ENCODE results near the gene RCCD1. TPM values are rescaled to one million over a fixed set of nuclear protein-coding genes. Genes with fewer than 3 reads are reported as not detected.

Gene RCCD1
- 30.9 and 41.7 TPM in 2 replicates for total RNA-seq (2014; rRNA removed; shearing (Covaris generic))

GRCh38 chr15:90954712-90955623, at the start of gene RCCD1:
Gene RCCD1 (plus strand): TSS chr15:90954884. CDS start chr15:90956735, 1,851 bp downstream.

GRCh38 chr15:90931828-90932659, 22.6 kb upstream of the RCCD1 start, which contains the start of gene HDDC3:
Gene HDDC3 (minus strand): TSS chr15:90932549. CDS start chr15:90932540, 9 bp downstream.

GRCh38 chr15:90934949-90935751, 19.5 kb upstream of the RCCD1 start, which contains the start of gene UNC45A:
Gene UNC45A (plus strand): TSS chr15:90935285. CDS start chr15:90935325, 40 bp downstream.

GRCh38 chr15:90994417-90995311, 40.0 kb downstream of the RCCD1 start, which contains the start of gene PRC1:
Gene PRC1 (minus strand): TSS chr15:90994535. CDS start chr15:90994417, 118 bp downstream.

Small RNA genes within 50 kb of the gene (small RNA-seq; reads per million reads assigned to genes)
- not detected for gene RF00019

Other genes starting within 250 kb of the RCCD1 start
- gene BLM, start 237.5 kb upstream of the RCCD1 start, total RNA-seq (2014; rRNA removed; shearing (Covaris generic)) = 16.1 and 16.9 TPM in 2 replicates
- 43.5 and 50.5 TPM in 2 replicates for gene FURIN, start 86.3 kb upstream of the RCCD1 start, total RNA-seq (2014; rRNA removed; shearing (Covaris generic))
- 0.11 and 0.85 TPM in 2 replicates for gene FES, start 70.4 kb upstream of the RCCD1 start, total RNA-seq (2014; rRNA removed; shearing (Covaris generic))
- gene MAN2A2, start 51.6 kb upstream of the RCCD1 start, total RNA-seq (2014; rRNA removed; shearing (Covaris generic)) = 19.2 and 32.7 TPM in 2 replicates
- 30.9 and 34.6 TPM in 2 replicates for gene HDDC3, start 22.3 kb upstream of the RCCD1 start, total RNA-seq (2014; rRNA removed; shearing (Covaris generic))
- gene UNC45A, start 19.6 kb upstream of the RCCD1 start, total RNA-seq (2014; rRNA removed; shearing (Covaris generic)) = 48.8 and 56.6 TPM in 2 replicates
- gene PRC1, start 39.7 kb downstream of the RCCD1 start, total RNA-seq (2014; rRNA removed; shearing (Covaris generic)) = 395 and 402 TPM in 2 replicates
- 18.5 and 19.1 TPM in 2 replicates for gene VPS33B, start 67.7 kb downstream of the RCCD1 start, total RNA-seq (2014; rRNA removed; shearing (Covaris generic))
- gene SV2B, start 145.4 kb downstream of the RCCD1 start, total RNA-seq (2014; rRNA removed; shearing (Covaris generic)) = 0.08 TPM in 1 of 2 replicates, not detected in the other